HEK293 (cell line): ENCODE data around the gene TASOR2.

Experiments
- KLF16 ChIP-seq: fragments of 450-650 bp; formaldehyde crosslinking; IDR thresholded peaks from 2 replicates; pipeline ENCODE4 v1.5.1; 2017; ENCODE audit warnings: missing biosample characterization, missing genetic modification characterization
- MYNN ChIP-seq: fragments of 450-650 bp; formaldehyde crosslinking; IDR thresholded peaks from 2 replicates; pipeline ENCODE4 v1.5.1; 2016; ENCODE audit warnings: missing biosample characterization, missing genetic modification characterization, borderline replicate concordance
- ZFHX2 ChIP-seq: fragments of 450-650 bp; formaldehyde crosslinking; conservative IDR thresholded peaks from 2 replicates; pipeline ENCODE4 v1.5.1; 2016; ENCODE audit warnings: missing biosample characterization, missing genetic modification characterization
- ZNF133 ChIP-seq: fragments of 450-650 bp; formaldehyde crosslinking; IDR thresholded peaks from 2 replicates; pipeline ENCODE4 v1.5.1; 2016; ENCODE audit warnings: missing biosample characterization, missing genetic modification characterization
- ZNF138 ChIP-seq: fragments of 450-650 bp; formaldehyde crosslinking; IDR thresholded peaks from 2 replicates; pipeline ENCODE4 v1.5.1; 2016; ENCODE audit warnings: missing biosample characterization, missing genetic modification characterization, borderline replicate concordance
- ZNF24 ChIP-seq: fragments of 450-650 bp; formaldehyde crosslinking; IDR thresholded peaks from 2 replicates; pipeline ENCODE4 v1.5.1; 2016; ENCODE audit warnings: missing biosample characterization, missing genetic modification characterization
- ZNF548 ChIP-seq: fragments of 450-650 bp; formaldehyde crosslinking; IDR thresholded peaks from 2 replicates; pipeline ENCODE4 v1.5.1; 2016; ENCODE audit warnings: missing biosample characterization, missing genetic modification characterization
- ZNF624 ChIP-seq: fragments of 450-650 bp; formaldehyde crosslinking; IDR thresholded peaks from 2 replicates; pipeline ENCODE4 v1.5.1; 2017; ENCODE audit warnings: missing biosample characterization, missing genetic modification characterization
- ZNF670 ChIP-seq: fragments of 450-650 bp; formaldehyde crosslinking; IDR thresholded peaks from 2 replicates; pipeline ENCODE4 v1.5.1; 2016; ENCODE audit warnings: missing biosample characterization, missing genetic modification characterization, low read depth
- ZNF677 ChIP-seq: fragments of 450-650 bp; IDR thresholded peaks from 2 replicates; pipeline ENCODE4 v1.5.0; 2018; ENCODE audit warnings: missing biosample characterization, mild to moderate bottlenecking, missing genetic modification characterization, moderate library complexity
- ZNF768 ChIP-seq: fragments of 450-650 bp; formaldehyde crosslinking; IDR thresholded peaks from 2 replicates; pipeline ENCODE4 v1.5.1; 2018; ENCODE audit warnings: missing biosample characterization, mild to moderate bottlenecking, missing genetic modification characterization
- ZNF785 ChIP-seq: fragments of 450-650 bp; formaldehyde crosslinking; IDR thresholded peaks from 2 replicates; pipeline ENCODE4 v1.5.1; 2016; ENCODE audit warnings: missing biosample characterization, missing genetic modification characterization
- TF ChIP-seq, protein P1 (sequence below): fragments of 450-650 bp; formaldehyde crosslinking; IDR thresholded peaks from 2 replicates; pipeline ENCODE4 v1.5.1; 2016; ENCODE audit warnings: missing biosample characterization, missing genetic modification characterization
- TF ChIP-seq, protein P2 (sequence below): fragments of 450-650 bp; IDR thresholded peaks from 2 replicates; pipeline ENCODE4 v1.5.1; 2018; ENCODE audit warnings: missing biosample characterization, mild to moderate bottlenecking, missing genetic modification characterization
- TF ChIP-seq, protein P3 (sequence below): fragments of 450-650 bp; formaldehyde crosslinking; IDR thresholded peaks from 2 replicates; pipeline ENCODE4 v1.5.1; 2016; ENCODE audit warnings: missing biosample characterization, missing genetic modification characterization, borderline replicate concordance
- TF ChIP-seq, protein P4 (sequence below): fragments of 450-650 bp; formaldehyde crosslinking; IDR thresholded peaks from 2 replicates; pipeline ENCODE4 v1.5.1; 2017; ENCODE audit warnings: missing biosample characterization, missing genetic modification characterization
- TF ChIP-seq, protein P5 (sequence below): fragments of 450-650 bp; formaldehyde crosslinking; IDR thresholded peaks from 2 replicates; pipeline ENCODE4 v1.5.1; 2016; ENCODE audit warnings: missing biosample characterization, missing genetic modification characterization
- TF ChIP-seq, protein P6 (sequence below): fragments of 450-650 bp; formaldehyde crosslinking; IDR thresholded peaks from 2 replicates; pipeline ENCODE4 v1.5.1; 2016; ENCODE audit warnings: missing biosample characterization, missing genetic modification characterization
- TF ChIP-seq, protein P7 (sequence below): sonication (generic); formaldehyde crosslinking; IDR thresholded peaks from 2 replicates; pipeline ENCODE4 v1.8.1; 2022; ENCODE audit warnings: mild to moderate bottlenecking, moderate library complexity, missing genetic modification reagents
- TF ChIP-seq, protein P8 (sequence below): fragments of 450-650 bp; formaldehyde crosslinking; IDR thresholded peaks from 2 replicates; pipeline ENCODE4 v1.5.1; 2017; ENCODE audit warnings: missing biosample characterization, missing genetic modification characterization
- TF ChIP-seq, protein P9 (sequence below): fragments of 450-650 bp; formaldehyde crosslinking; optimal IDR thresholded peaks from 2 replicates; pipeline ENCODE3; 2016; ENCODE audit warnings: missing biosample characterization, mild to moderate bottlenecking, missing genetic modification characterization
- TF ChIP-seq, protein P10 (sequence below): fragments of 450-650 bp; formaldehyde crosslinking; IDR thresholded peaks from 2 replicates; pipeline ENCODE4 v1.5.1; 2016; ENCODE audit warnings: missing biosample characterization, missing genetic modification characterization

Gene TASOR2

DNA sequence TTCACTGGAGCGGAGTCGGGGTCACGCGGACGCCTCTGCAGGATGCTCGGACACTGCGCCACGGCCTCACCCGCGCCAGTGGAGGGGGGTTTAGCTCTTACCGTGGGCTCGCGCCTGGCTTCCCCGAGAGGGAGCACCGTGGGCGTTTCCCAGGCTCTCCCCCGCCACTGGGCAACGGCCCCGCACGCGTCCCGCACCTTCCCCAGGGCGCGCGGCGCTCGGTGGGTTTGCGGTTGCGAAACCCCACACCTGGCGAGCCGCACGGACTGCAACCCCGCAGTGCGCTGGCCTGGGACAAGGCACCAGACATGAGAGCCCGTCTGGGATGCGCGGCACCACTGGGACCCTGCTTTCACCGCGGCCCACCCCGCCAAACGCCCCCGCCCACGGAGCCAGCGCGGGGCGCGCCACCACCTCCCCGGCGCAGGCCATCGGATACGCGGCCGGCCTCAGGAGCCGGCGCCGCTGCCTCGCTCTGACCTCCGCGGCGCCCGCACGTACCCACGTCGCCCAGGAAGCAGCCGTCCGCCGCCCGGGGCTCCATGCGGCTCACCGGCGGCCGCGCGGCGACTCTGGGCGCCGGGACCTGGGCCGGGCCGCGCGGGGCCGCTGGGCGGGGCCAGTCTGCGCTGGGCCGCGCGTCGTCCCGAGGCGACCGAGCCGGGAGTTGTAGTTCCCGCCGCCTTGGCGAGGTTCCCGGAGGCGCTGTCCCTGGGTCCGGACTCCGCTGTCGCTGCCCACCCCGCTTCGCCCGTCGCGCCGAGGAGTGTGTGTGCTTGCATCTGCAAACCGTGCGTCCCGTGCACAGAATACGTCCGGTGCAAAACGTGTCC is 18.4 kb upstream of the TASOR2 start, which contains the start of gene ASB13 (continued):
- TF ChIP-seq, protein P1, sequence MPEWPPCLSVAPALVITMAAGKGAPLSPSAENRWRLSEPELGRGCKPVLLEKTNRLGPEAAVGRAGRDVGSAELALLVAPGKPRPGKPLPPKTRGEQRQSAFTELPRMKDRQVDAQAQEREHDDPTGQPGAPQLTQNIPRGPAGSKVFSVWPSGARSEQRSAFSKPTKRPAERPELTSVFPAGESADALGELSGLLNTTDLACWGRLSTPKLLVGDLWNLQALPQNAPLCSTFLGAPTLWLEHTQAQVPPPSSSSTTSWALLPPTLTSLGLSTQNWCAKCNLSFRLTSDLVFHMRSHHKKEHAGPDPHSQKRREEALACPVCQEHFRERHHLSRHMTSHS (tag by site-specific recombination): no peak
- TF ChIP-seq, protein P2, sequence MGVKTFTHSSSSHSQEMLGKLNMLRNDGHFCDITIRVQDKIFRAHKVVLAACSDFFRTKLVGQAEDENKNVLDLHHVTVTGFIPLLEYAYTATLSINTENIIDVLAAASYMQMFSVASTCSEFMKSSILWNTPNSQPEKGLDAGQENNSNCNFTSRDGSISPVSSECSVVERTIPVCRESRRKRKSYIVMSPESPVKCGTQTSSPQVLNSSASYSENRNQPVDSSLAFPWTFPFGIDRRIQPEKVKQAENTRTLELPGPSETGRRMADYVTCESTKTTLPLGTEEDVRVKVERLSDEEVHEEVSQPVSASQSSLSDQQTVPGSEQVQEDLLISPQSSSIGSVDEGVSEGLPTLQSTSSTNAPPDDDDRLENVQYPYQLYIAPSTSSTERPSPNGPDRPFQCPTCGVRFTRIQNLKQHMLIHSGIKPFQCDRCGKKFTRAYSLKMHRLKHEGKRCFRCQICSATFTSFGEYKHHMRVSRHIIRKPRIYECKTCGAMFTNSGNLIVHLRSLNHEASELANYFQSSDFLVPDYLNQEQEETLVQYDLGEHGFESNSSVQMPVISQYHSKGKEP (tag by site-specific recombination): no peak
- TF ChIP-seq, protein P3, sequence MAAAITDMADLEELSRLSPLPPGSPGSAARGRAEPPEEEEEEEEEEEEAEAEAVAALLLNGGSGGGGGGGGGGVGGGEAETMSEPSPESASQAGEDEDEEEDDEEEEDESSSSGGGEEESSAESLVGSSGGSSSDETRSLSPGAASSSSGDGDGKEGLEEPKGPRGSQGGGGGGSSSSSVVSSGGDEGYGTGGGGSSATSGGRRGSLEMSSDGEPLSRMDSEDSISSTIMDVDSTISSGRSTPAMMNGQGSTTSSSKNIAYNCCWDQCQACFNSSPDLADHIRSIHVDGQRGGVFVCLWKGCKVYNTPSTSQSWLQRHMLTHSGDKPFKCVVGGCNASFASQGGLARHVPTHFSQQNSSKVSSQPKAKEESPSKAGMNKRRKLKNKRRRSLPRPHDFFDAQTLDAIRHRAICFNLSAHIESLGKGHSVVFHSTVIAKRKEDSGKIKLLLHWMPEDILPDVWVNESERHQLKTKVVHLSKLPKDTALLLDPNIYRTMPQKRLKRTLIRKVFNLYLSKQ: no peak
- TF ChIP-seq ZNF768 (no peak), ZNF548 (tag by site-specific recombination) (no peak), ZNF670 (no peak), ZNF785 (no peak), ZNF624 (no peak), ZFHX2 (tag by site-specific recombination) (peak; percentile 95), KLF16 (tag by site-specific recombination) (peak; percentile 72), MYNN (tag by site-specific recombination) (no peak), ZNF677 (no peak), ZNF138 (no peak), ZNF24 (tag by site-specific recombination) (no peak), ZNF133 (tag by site-specific recombination) (no peak)
- TF ChIP-seq, protein P4, sequence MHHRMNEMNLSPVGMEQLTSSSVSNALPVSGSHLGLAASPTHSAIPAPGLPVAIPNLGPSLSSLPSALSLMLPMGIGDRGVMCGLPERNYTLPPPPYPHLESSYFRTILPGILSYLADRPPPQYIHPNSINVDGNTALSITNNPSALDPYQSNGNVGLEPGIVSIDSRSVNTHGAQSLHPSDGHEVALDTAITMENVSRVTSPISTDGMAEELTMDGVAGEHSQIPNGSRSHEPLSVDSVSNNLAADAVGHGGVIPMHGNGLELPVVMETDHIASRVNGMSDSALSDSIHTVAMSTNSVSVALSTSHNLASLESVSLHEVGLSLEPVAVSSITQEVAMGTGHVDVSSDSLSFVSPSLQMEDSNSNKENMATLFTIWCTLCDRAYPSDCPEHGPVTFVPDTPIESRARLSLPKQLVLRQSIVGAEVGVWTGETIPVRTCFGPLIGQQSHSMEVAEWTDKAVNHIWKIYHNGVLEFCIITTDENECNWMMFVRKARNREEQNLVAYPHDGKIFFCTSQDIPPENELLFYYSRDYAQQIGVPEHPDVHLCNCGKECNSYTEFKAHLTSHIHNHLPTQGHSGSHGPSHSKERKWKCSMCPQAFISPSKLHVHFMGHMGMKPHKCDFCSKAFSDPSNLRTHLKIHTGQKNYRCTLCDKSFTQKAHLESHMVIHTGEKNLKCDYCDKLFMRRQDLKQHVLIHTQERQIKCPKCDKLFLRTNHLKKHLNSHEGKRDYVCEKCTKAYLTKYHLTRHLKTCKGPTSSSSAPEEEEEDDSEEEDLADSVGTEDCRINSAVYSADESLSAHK (tag by site-specific recombination): no peak
- TF ChIP-seq, protein P5, sequence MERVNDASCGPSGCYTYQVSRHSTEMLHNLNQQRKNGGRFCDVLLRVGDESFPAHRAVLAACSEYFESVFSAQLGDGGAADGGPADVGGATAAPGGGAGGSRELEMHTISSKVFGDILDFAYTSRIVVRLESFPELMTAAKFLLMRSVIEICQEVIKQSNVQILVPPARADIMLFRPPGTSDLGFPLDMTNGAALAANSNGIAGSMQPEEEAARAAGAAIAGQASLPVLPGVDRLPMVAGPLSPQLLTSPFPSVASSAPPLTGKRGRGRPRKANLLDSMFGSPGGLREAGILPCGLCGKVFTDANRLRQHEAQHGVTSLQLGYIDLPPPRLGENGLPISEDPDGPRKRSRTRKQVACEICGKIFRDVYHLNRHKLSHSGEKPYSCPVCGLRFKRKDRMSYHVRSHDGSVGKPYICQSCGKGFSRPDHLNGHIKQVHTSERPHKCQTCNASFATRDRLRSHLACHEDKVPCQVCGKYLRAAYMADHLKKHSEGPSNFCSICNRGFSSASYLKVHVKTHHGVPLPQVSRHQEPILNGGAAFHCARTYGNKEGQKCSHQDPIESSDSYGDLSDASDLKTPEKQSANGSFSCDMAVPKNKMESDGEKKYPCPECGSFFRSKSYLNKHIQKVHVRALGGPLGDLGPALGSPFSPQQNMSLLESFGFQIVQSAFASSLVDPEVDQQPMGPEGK (tag by site-specific recombination): peak; percentile 64
- TF ChIP-seq, protein P6, sequence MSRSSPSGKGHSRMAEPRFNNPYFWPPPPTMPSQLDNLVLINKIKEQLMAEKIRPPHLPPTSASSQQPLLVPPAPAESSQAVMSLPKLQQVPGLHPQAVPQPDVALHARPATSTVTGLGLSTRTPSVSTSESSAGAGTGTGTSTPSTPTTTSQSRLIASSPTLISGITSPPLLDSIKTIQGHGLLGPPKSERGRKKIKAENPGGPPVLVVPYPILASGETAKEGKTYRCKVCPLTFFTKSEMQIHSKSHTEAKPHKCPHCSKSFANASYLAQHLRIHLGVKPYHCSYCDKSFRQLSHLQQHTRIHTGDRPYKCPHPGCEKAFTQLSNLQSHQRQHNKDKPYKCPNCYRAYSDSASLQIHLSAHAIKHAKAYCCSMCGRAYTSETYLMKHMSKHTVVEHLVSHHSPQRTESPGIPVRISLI (tag by site-specific recombination): no peak
- TF ChIP-seq, protein P7, sequence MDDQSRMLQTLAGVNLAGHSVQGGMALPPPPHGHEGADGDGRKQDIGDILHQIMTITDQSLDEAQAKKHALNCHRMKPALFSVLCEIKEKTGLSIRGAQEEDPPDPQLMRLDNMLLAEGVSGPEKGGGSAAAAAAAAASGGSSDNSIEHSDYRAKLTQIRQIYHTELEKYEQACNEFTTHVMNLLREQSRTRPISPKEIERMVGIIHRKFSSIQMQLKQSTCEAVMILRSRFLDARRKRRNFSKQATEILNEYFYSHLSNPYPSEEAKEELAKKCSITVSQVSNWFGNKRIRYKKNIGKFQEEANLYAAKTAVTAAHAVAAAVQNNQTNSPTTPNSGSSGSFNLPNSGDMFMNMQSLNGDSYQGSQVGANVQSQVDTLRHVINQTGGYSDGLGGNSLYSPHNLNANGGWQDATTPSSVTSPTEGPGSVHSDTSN (CRISPR knock-in tag): peak; percentile 32; the same call in 1 of the 2 replicates
- TF ChIP-seq, protein P8, sequence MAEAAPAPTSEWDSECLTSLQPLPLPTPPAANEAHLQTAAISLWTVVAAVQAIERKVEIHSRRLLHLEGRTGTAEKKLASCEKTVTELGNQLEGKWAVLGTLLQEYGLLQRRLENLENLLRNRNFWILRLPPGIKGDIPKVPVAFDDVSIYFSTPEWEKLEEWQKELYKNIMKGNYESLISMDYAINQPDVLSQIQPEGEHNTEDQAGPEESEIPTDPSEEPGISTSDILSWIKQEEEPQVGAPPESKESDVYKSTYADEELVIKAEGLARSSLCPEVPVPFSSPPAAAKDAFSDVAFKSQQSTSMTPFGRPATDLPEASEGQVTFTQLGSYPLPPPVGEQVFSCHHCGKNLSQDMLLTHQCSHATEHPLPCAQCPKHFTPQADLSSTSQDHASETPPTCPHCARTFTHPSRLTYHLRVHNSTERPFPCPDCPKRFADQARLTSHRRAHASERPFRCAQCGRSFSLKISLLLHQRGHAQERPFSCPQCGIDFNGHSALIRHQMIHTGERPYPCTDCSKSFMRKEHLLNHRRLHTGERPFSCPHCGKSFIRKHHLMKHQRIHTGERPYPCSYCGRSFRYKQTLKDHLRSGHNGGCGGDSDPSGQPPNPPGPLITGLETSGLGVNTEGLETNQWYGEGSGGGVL (tag by site-specific recombination): peak; percentile 40; the same call in 1 of the 2 replicates
- TF ChIP-seq, protein P9, sequence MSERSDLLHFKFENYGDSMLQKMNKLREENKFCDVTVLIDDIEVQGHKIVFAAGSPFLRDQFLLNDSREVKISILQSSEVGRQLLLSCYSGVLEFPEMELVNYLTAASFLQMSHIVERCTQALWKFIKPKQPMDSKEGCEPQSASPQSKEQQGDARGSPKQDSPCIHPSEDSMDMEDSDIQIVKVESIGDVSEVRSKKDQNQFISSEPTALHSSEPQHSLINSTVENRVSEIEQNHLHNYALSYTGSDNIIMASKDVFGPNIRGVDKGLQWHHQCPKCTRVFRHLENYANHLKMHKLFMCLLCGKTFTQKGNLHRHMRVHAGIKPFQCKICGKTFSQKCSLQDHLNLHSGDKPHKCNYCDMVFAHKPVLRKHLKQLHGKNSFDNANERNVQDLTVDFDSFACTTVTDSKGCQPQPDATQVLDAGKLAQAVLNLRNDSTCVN (tag by site-specific recombination): peak; percentile 99
- TF ChIP-seq, protein P10, sequence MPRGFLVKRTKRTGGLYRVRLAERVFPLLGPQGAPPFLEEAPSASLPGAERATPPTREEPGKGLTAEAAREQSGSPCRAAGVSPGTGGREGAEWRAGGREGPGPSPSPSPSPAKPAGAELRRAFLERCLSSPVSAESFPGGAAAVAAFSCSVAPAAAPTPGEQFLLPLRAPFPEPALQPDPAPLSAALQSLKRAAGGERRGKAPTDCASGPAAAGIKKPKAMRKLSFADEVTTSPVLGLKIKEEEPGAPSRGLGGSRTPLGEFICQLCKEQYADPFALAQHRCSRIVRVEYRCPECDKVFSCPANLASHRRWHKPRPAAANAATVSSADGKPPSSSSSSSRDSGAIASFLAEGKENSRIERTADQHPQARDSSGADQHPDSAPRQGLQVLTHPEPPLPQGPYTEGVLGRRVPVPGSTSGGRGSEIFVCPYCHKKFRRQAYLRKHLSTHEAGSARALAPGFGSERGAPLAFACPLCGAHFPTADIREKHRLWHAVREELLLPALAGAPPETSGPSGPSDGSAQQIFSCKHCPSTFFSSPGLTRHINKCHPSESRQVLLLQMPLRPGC: no peak
